ENCODE results near the gene CBARP. TPM values are rescaled to one million over a fixed set of nuclear protein-coding genes. Genes with fewer than 3 reads are reported as not detected.
A peak's percentile ranks its signal among the peaks of the same experiment; 100 is the strongest.

CBARP gene
- total and polyA plus RNA-seq, 2 experiments from 2014 or later, result 0.41 to 4.5 TPM

GRCh38 chr19:1259876-1260748, 22.3 kb upstream of the CBARP start:
- no peaks in the 10 kb centered on the region for H3K9me3 ChIP-seq (ENCODE audit: low read depth)
- no peak overlapping the region for H2AFZ ChIP-seq
- 19 to 33% methylated on average over 10 to 31 of the region's 33 CpGs for WGBS, 2 experiments (ENCODE audit: low coverage in 1 of 2, low lambda C conversion rate in 2 of 2, missing lambda C conversion rate in 2 of 2)
- H3K9ac ChIP-seq, result peak overlapping the region; percentile 94
- H3K27ac ChIP-seq, result peak overlapping the region; percentile 98
- no peaks in the 10 kb centered on the region for H4K20me1 ChIP-seq (ENCODE audit: insufficient read depth)
- H3K4me3 ChIP-seq, result peak overlapping the region; percentile 38; the same call in 1 of the 2 replicates
- no peaks in the 10 kb centered on the region for H3K27me3 ChIP-seq (replicated peaks; ENCODE audit: insufficient read depth)
- H3F3A ChIP-seq (ENCODE audit: insufficient read depth), result peaks cover 51% of the 10 kb centered on the region
- peak; percentile 67 for DNase-seq
- peaks cover 32% of the 10 kb centered on the region for H3K79me2 ChIP-seq (ENCODE audit: insufficient read depth)
- H3K36me3 ChIP-seq (ENCODE audit: low read depth), result peaks cover 25% of the 10 kb centered on the region; the same call in 1 of the 2 replicates
- peaks cover 41% of the 10 kb centered on the region for H3K4me1 ChIP-seq (ENCODE audit: insufficient read depth)
- no peaks in the 10 kb centered on the region for H3K9me2 ChIP-seq (ENCODE audit: insufficient read depth)
- H3K4me2 ChIP-seq (ENCODE audit: unreplicated experiment), result peak overlapping the region; percentile 51
- in situ Hi-C loops (cut with MboI), result no loop called here
- TF ChIP-seq EZH2 (IDR thresholded peaks at IDR 0.05; ENCODE audit: insufficient read depth, poor library complexity, severe bottlenecking), result no peak
- no peak for TF ChIP-seq EZH2phosphoT487 (IDR thresholded peaks at IDR 0.05; ENCODE audit: insufficient read depth, low read depth)

GRCh38 chr19:1259206-1259875, 21.5 kb upstream of the CBARP start:
- H3K27me3 ChIP-seq (replicated peaks; ENCODE audit: insufficient read depth), result no peaks in the 10 kb centered on the region
- peak; percentile 74 for DNase-seq
- no peak overlapping the region for H3K4me2 ChIP-seq (ENCODE audit: unreplicated experiment)
- H3K4me1 ChIP-seq (ENCODE audit: insufficient read depth), result peaks cover 47% of the 10 kb centered on the region
- 29 to 35% methylated on average over 14 to 17 of the region's 17 CpGs for WGBS, 2 experiments (ENCODE audit: low coverage in 1 of 2, low lambda C conversion rate in 2 of 2, missing lambda C conversion rate in 2 of 2)
- peak overlapping the region; percentile 94 for H3K9ac ChIP-seq
- H4K20me1 ChIP-seq (ENCODE audit: insufficient read depth), result no peaks in the 10 kb centered on the region
- H3K9me2 ChIP-seq (ENCODE audit: insufficient read depth), result no peaks in the 10 kb centered on the region
- H3K4me3 ChIP-seq, result no peak overlapping the region
- peak overlapping the region; percentile 98 for H3K27ac ChIP-seq
- peaks cover 33% of the 10 kb centered on the region for H3K36me3 ChIP-seq (ENCODE audit: low read depth)
- in situ Hi-C loops (cut with MboI), result no loop called here
- H3K79me2 ChIP-seq (ENCODE audit: insufficient read depth), result peaks cover 40% of the 10 kb centered on the region
- no peak overlapping the region for H2AFZ ChIP-seq
- no peaks in the 10 kb centered on the region for H3K9me3 ChIP-seq (ENCODE audit: low read depth)
- peaks cover 55% of the 10 kb centered on the region for H3F3A ChIP-seq (ENCODE audit: insufficient read depth)
- TF ChIP-seq EZH2 (IDR thresholded peaks at IDR 0.05; ENCODE audit: insufficient read depth, poor library complexity, severe bottlenecking) (no peak), EZH2phosphoT487 (IDR thresholded peaks at IDR 0.05; ENCODE audit: insufficient read depth, low read depth) (no peak)

- Histone ChIP-seq H3K4me2 (ENCODE audit: unreplicated experiment) (no peak overlapping the region), H3K4me1 (ENCODE audit: insufficient read depth) (peaks cover 51% of the 10 kb centered on the region), H3K9ac (peak overlapping the region; percentile 94), H3K79me2 (ENCODE audit: insufficient read depth) (peaks cover 46% of the 10 kb centered on the region), H4K20me1 (ENCODE audit: insufficient read depth) (no peaks in the 10 kb centered on the region), H3K36me3 (ENCODE audit: low read depth) (peaks cover 35% of the 10 kb centered on the region), H3K9me3 (ENCODE audit: low read depth) (no peaks in the 10 kb centered on the region), H3K27ac (peak overlapping the region; percentile 98), H3F3A (ENCODE audit: insufficient read depth) (peaks cover 52% of the 10 kb centered on the region), H3K9me2 (ENCODE audit: insufficient read depth) (no peaks in the 10 kb centered on the region), H3K27me3 (replicated peaks; ENCODE audit: insufficient read depth) (no peaks in the 10 kb centered on the region), H3K4me3 (no peak overlapping the region), H2AFZ (no peak overlapping the region)
- DNase-seq, result peak; percentile 51
- TF ChIP-seq EZH2 (IDR thresholded peaks at IDR 0.05; ENCODE audit: insufficient read depth, poor library complexity, severe bottlenecking) (no peak), EZH2phosphoT487 (IDR thresholded peaks at IDR 0.05; ENCODE audit: insufficient read depth, low read depth) (no peak)
- WGBS, 2 experiments (ENCODE audit: low coverage in 1 of 2, low lambda C conversion rate in 2 of 2, missing lambda C conversion rate in 2 of 2), result 21 to 22% methylated on average over 15 of the region's 15 CpGs
- in situ Hi-C loops (cut with MboI), result no loop called here
Observed at GRCh38 chr19:1258707-1259205, 21.0 kb upstream of the CBARP start.

- Histone ChIP-seq H3K9me3 (ENCODE audit: low read depth) (no peaks in the 10 kb centered on the region), H3K9ac (peak overlapping the region; percentile 94), H3F3A (ENCODE audit: insufficient read depth) (peaks cover 46% of the 10 kb centered on the region), H3K27ac (peak overlapping the region; percentile 98), H3K4me2 (ENCODE audit: unreplicated experiment) (no peak overlapping the region), H3K9me2 (ENCODE audit: insufficient read depth) (no peaks in the 10 kb centered on the region), H3K4me1 (ENCODE audit: insufficient read depth) (peaks cover 55% of the 10 kb centered on the region), H3K79me2 (ENCODE audit: insufficient read depth) (peaks cover 50% of the 10 kb centered on the region), H4K20me1 (ENCODE audit: insufficient read depth) (no peaks in the 10 kb centered on the region), H3K4me3 (no peak overlapping the region), H2AFZ (no peak overlapping the region), H3K36me3 (ENCODE audit: low read depth) (peaks cover 35% of the 10 kb centered on the region), H3K27me3 (replicated peaks; ENCODE audit: insufficient read depth) (no peaks in the 10 kb centered on the region)
- WGBS, 2 experiments (ENCODE audit: low coverage in 1 of 2, low lambda C conversion rate in 2 of 2, missing lambda C conversion rate in 2 of 2), result 64 to 75% methylated on average over 8 of the region's 8 CpGs
- in situ Hi-C loops (cut with MboI), result no loop called here
- no peak for DNase-seq
- no peak for TF ChIP-seq EZH2 (IDR thresholded peaks at IDR 0.05; ENCODE audit: insufficient read depth, poor library complexity, severe bottlenecking)
- TF ChIP-seq EZH2phosphoT487 (IDR thresholded peaks at IDR 0.05; ENCODE audit: insufficient read depth, low read depth), result no peak
Observed at GRCh38 chr19:1258163-1258492, 20.3 kb upstream of the CBARP start.

Data from GM23248 (cell line).